ENCODE data around the gene LBR. TPM values are rescaled to one million over a fixed set of nuclear protein-coding genes. Genes with fewer than 3 reads are reported as not detected.

The LBR gene
- total RNA-seq, 1 donor from 2014 or later: 41.5 TPM

DNA sequence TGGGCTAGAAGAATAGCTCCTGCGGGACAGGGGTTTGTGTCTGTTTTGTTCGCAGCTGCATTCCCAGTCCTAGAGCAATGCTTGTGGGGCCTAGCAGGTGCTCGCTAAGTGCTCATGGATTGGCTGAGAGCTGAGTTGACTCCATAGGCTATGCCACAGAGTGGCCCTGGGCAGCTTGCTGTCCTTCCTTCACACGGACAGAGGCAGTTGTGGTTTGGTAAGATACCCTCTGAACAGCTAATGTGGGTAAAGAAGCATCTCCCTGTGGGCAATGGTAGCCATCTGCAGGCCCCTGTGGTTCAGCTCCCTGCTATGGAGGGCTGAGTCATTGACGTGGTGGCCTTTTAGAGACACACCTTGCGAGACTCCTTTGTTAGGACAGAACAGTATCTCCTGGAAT lies 23.5 kb upstream of the LBR start:
- no peak for TF ChIP-seq POLR2AphosphoS5 (IDR thresholded peaks at IDR 0.05; ENCODE audit: insufficient read depth in 1 of 2, low read depth in 1 of 2)
- TF ChIP-seq POLR2A (IDR thresholded peaks at IDR 0.05): no peak
- TF ChIP-seq, protein P1, sequence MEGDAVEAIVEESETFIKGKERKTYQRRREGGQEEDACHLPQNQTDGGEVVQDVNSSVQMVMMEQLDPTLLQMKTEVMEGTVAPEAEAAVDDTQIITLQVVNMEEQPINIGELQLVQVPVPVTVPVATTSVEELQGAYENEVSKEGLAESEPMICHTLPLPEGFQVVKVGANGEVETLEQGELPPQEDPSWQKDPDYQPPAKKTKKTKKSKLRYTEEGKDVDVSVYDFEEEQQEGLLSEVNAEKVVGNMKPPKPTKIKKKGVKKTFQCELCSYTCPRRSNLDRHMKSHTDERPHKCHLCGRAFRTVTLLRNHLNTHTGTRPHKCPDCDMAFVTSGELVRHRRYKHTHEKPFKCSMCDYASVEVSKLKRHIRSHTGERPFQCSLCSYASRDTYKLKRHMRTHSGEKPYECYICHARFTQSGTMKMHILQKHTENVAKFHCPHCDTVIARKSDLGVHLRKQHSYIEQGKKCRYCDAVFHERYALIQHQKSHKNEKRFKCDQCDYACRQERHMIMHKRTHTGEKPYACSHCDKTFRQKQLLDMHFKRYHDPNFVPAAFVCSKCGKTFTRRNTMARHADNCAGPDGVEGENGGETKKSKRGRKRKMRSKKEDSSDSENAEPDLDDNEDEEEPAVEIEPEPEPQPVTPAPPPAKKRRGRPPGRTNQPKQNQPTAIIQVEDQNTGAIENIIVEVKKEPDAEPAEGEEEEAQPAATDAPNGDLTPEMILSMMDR (IDR thresholded peaks at IDR 0.05): no peak
- Histone ChIP-seq H3K4me1 (peaks cover 56% of the 10 kb centered on the region), H3K9me3 (no peaks in the 10 kb centered on the region), H3K4me3 (no peak overlapping the region), H3K36me3 (no peaks in the 10 kb centered on the region), H3K27ac (no peak overlapping the region), H3K27me3 (no peaks in the 10 kb centered on the region)
- no peak for DNase-seq (ENCODE audit: extremely low spot score in 2 of 2)
- intact Hi-C loops (cut with DNase I): no loop called here

- intact Hi-C loops (cut with DNase I): no loop called here
- DNase-seq (ENCODE audit: extremely low spot score in 2 of 2): no peak
- Histone ChIP-seq H3K27me3 (no peaks in the 10 kb centered on the region), H3K4me1 (peaks cover 63% of the 10 kb centered on the region), H3K9me3 (no peaks in the 10 kb centered on the region), H3K27ac (no peak overlapping the region), H3K36me3 (no peaks in the 10 kb centered on the region), H3K4me3 (no peak overlapping the region)
- TF ChIP-seq POLR2A (IDR thresholded peaks at IDR 0.05) (no peak), POLR2AphosphoS5 (IDR thresholded peaks at IDR 0.05; ENCODE audit: insufficient read depth in 1 of 2, low read depth in 1 of 2) (peak in 1 of 2 donors; percentile 37)
- TF ChIP-seq, protein P1 (IDR thresholded peaks at IDR 0.05): no peak
These were observed 22.8 kb upstream of the LBR start for GRCh38 chr1:225450491-225451191.

DNA sequence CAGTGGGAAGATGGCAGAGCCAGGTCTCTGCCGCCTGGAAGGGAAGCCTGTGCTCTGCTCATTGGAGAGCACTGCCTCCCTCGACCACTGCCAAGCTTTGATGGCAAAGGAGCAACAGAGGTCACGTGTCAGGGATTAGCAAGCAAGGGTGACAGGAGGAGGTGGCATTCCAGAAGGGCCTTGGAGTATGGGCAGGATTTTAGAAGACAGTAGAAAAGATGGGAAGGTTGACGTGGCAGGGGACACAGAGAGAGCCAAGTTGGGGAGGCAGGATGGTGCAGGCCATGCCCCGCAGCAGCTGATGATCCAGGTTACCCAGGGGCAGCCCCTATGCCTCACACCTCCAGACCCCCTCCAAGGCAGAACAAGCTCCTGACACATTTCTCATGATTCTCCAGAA lies 21.9 kb upstream of the LBR start:
- H3K9me3 ChIP-seq: no peaks in the 10 kb centered on the region
- H3K4me1 ChIP-seq: peaks cover 63% of the 10 kb centered on the region
- no peaks in the 10 kb centered on the region for H3K36me3 ChIP-seq
- intact Hi-C loops (cut with DNase I): no loop called here
- DNase-seq (ENCODE audit: extremely low spot score in 2 of 2): no peak
- TF ChIP-seq POLR2AphosphoS5 (IDR thresholded peaks at IDR 0.05; ENCODE audit: insufficient read depth in 1 of 2, low read depth in 1 of 2) (no peak), POLR2A (IDR thresholded peaks at IDR 0.05) (no peak)
- TF ChIP-seq, protein P1 (IDR thresholded peaks at IDR 0.05): no peak
- no peak overlapping the region for H3K4me3 ChIP-seq
- H3K27me3 ChIP-seq: no peaks in the 10 kb centered on the region
- peak overlapping the region; percentile 75 for H3K27ac ChIP-seq

DNA sequence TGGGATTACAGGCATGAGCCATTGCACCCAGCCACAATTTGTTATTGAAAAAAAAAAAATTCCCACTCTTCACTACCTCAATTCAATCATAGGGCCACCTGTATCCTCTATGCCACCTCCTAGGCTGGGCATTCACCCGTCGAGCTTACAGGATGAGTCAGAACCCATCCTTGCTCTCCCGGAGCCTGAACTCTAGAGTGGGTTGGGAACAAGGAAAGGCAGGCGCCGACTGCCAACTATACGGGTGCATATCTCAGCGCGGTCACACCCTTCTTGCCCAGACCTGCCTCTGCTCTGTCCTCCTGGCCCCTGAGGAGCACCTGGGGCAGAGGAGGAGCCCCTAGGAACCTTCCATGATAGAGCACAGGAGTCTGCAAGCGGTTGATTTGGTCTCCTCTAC lies 21.4 kb upstream of the LBR start:
- no peak overlapping the region for H3K4me3 ChIP-seq
- H3K4me1 ChIP-seq: peaks cover 64% of the 10 kb centered on the region
- no peaks in the 10 kb centered on the region for H3K36me3 ChIP-seq
- TF ChIP-seq, protein P1 (IDR thresholded peaks at IDR 0.05): no peak
- no peak for TF ChIP-seq POLR2A (IDR thresholded peaks at IDR 0.05)
- TF ChIP-seq POLR2AphosphoS5 (IDR thresholded peaks at IDR 0.05; ENCODE audit: insufficient read depth in 1 of 2, low read depth in 1 of 2): peak in 1 of 2 donors; percentile 40
- intact Hi-C loops (cut with DNase I): no loop called here
- H3K27me3 ChIP-seq: no peaks in the 10 kb centered on the region
- no peaks in the 10 kb centered on the region for H3K9me3 ChIP-seq
- no peak for DNase-seq (ENCODE audit: extremely low spot score in 2 of 2)
- H3K27ac ChIP-seq: peak overlapping the region; percentile 75

- TF ChIP-seq POLR2A (IDR thresholded peaks at IDR 0.05) (no peak), POLR2AphosphoS5 (IDR thresholded peaks at IDR 0.05; ENCODE audit: insufficient read depth in 1 of 2, low read depth in 1 of 2) (no peak)
- TF ChIP-seq, protein P1 (IDR thresholded peaks at IDR 0.05): no peak
- H3K27ac ChIP-seq: peak overlapping the region; percentile 75
- intact Hi-C loops (cut with DNase I): no loop called here
- no peaks in the 10 kb centered on the region for H3K36me3 ChIP-seq
- peak overlapping the region in 1 of 2 donors; percentile 18 for H3K4me3 ChIP-seq
- H3K9me3 ChIP-seq: no peaks in the 10 kb centered on the region
- DNase-seq (ENCODE audit: extremely low spot score in 2 of 2): no peak
- no peaks in the 10 kb centered on the region for H3K27me3 ChIP-seq
- peaks cover 59% of the 10 kb centered on the region for H3K4me1 ChIP-seq
These were observed 20.4 kb upstream of the LBR start for GRCh38 chr1:225448146-225448805.
